GM10266 (cell line): ENCODE measurements around the gene ITGB1BP1.
"Not testable (repeated sequence)": the region's sequence is repeated elsewhere in the genome, so short reads cannot be mapped to it uniquely, and the experiment has no call there.

ENCODE experiments used
- DNase-seq: peaks from one replicate; pipeline ENCODE4 v3.0.0; 2012; ENCODE audit errors: extremely low spot score
- TF ChIP-seq, protein P1 (sequence below): IDR thresholded peaks from 2 replicates; pipeline ENCODE4 v1.5.1; 2012; ENCODE audit warnings: mild to moderate bottlenecking, low read depth; ENCODE audit not compliant: control insufficient read depth, insufficient read depth; ENCODE audit errors: missing control alignments

ITGB1BP1 gene

GRCh38 chr2:9398881-9399780 is 24.2 kb downstream of the ITGB1BP1 start:
- no peak for DNase-seq
- TF ChIP-seq, protein P1, sequence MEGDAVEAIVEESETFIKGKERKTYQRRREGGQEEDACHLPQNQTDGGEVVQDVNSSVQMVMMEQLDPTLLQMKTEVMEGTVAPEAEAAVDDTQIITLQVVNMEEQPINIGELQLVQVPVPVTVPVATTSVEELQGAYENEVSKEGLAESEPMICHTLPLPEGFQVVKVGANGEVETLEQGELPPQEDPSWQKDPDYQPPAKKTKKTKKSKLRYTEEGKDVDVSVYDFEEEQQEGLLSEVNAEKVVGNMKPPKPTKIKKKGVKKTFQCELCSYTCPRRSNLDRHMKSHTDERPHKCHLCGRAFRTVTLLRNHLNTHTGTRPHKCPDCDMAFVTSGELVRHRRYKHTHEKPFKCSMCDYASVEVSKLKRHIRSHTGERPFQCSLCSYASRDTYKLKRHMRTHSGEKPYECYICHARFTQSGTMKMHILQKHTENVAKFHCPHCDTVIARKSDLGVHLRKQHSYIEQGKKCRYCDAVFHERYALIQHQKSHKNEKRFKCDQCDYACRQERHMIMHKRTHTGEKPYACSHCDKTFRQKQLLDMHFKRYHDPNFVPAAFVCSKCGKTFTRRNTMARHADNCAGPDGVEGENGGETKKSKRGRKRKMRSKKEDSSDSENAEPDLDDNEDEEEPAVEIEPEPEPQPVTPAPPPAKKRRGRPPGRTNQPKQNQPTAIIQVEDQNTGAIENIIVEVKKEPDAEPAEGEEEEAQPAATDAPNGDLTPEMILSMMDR: no peak

DNA sequence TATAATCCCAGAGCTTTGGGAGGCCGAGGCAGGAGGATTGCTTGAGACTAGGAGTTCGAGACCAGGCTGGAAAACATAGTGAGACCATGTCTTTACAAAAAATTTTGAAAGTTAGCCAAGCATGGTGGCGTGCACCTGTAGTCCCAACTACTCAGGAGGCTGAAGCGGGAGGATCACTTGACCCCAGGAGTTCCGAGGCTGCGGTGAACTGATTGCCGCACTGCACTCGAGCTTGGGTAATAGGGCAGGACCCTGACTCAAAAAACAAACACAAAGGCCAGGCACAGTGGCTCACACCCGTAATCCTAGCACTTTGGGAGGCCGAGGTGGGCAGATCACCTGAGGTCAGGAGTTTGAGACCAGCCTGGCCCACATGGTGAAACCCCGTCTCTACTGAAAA is 25.1 kb downstream of the ITGB1BP1 start:
- DNase-seq: not testable (repeated sequence)

GRCh38 chr2:9397201-9397600 is 26.1 kb downstream of the ITGB1BP1 start:
- TF ChIP-seq, protein P1: no peak
- DNase-seq: no peak

GRCh38 chr2:9394816-9395215 is 28.5 kb downstream of the ITGB1BP1 start:
- TF ChIP-seq, protein P1: no peak
- no peak for DNase-seq

DNA sequence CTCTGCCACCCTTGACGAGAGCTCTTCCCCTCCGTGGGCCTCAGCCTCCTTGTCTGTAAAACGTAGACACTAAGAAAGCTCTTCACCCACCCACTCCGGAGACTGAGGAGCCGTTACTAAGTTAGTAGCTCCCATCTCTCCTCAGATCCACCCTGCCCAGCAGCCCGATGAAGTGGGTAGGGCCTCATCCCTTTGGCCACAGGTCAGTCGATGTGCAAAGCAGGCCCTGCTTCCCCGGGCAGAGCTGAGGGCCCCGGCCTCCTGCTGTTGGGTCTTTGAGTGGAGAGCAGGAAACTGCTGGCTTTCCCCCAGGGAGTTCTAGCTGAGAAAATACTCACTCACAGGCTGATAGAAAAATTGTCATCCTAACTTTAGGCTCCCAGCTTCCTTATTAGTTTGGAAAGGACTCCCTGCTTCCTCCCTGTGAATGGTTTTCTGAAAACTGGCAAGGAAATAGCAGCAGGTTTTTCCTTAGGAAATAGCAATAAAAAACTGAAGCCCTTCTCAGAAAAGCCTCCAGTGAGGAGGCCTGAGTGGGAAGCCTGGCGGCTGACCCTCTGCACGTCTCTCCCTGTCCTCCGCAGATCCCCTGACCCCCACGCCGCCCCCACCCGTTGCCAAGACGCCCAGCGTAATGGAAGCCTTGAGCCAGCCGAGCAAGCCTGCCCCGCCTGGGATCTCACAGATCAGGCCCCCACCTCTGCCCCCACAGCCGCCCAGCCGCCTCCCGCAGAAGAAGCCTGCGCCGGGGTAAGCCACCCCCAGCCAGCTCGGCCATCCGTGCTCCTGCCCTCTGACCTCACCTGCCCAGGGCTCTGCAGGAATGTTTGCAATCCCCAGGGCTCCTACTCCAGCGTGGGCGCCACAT is 30.2 kb downstream of the ITGB1BP1 start:
- no peak for DNase-seq
- TF ChIP-seq, protein P1: no peak

GRCh38 chr2:9391961-9392720 is 31.2 kb downstream of the ITGB1BP1 start:
- DNase-seq: no peak
- TF ChIP-seq, protein P1: no peak

DNA sequence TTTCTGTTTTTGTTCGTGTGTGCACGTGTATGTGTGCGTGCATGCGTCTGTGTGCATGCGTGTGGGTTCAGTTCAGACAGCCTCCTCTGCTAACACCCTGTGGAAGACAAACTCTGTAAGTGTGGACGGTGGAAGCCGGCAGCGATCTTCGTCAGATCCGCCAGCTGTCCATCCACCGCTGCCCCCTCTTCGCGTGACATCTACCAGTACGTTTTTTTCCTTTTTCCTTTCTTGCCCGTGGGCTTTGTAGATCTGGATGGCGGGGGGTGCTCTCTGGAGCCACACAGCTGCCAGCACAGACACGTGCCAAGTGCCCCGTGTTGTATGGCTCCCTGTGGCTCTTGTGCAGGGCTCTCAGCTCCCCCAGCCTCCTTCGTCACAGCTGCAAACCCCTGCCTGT is 32.3 kb downstream of the ITGB1BP1 start:
- DNase-seq: no peak
- TF ChIP-seq, protein P1: no peak
